Globus pallidus (tissue), 1 donor: ENCODE measurements around the gene MTSS2.
A peak's percentile ranks its signal among the peaks of the same experiment; 100 is the strongest.

ENCODE experiments used
- DNase-seq: peaks from one replicate; pipeline ENCODE4 v3.0.0-alpha.2; 2015; ENCODE audit warnings: low spot score

The MTSS2 gene, protein sequence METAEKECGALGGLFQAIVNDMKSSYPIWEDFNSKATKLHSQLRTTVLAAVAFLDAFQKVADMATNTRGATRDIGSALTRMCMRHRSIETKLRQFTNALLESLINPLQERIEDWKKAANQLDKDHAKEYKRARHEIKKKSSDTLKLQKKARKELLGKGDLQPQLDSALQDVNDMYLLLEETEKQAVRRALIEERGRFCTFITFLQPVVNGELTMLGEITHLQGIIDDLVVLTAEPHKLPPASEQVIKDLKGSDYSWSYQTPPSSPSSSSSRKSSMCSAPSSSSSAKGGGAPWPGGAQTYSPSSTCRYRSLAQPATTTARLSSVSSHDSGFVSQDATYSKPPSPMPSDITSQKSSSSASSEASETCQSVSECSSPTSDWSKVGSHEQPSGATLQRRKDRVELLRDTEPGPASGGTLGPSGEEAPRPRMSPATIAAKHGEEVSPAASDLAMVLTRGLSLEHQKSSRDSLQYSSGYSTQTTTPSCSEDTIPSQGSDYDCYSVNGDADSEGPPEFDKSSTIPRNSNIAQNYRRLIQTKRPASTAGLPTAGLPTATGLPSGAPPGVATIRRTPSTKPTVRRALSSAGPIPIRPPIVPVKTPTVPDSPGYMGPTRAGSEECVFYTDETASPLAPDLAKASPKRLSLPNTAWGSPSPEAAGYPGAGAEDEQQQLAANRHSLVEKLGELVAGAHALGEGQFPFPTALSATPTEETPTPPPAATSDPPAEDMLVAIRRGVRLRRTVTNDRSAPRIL

DNA sequence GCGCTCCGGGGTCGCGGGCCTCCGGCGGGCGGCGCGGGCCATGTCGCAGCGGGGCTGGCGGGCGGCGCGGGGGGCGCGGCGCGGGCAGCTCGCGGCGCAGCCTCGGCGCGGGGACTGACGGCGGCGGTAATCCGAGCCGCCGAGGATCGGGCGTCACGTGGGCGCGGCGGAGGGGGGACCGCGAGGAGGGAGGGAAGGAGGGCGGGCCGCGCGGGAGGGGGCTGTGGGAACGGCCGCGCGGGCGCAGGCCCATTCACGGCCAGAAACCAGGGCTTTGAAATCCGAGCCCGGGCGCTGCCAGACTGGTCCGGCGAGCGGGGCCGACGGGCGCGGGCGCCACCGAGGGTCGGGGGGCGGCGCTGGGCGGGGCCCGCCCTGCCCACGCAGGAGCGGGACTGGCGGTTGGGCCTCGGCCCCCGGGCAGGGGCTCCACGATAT, at the start of gene MTSS2:
Gene MTSS2, minus strand, starts transcription at position 116 of the 438 bp plus-strand sequence. CDS start 262 bp downstream, outside the sequence.
- peak; percentile 86 for DNase-seq

DNA sequence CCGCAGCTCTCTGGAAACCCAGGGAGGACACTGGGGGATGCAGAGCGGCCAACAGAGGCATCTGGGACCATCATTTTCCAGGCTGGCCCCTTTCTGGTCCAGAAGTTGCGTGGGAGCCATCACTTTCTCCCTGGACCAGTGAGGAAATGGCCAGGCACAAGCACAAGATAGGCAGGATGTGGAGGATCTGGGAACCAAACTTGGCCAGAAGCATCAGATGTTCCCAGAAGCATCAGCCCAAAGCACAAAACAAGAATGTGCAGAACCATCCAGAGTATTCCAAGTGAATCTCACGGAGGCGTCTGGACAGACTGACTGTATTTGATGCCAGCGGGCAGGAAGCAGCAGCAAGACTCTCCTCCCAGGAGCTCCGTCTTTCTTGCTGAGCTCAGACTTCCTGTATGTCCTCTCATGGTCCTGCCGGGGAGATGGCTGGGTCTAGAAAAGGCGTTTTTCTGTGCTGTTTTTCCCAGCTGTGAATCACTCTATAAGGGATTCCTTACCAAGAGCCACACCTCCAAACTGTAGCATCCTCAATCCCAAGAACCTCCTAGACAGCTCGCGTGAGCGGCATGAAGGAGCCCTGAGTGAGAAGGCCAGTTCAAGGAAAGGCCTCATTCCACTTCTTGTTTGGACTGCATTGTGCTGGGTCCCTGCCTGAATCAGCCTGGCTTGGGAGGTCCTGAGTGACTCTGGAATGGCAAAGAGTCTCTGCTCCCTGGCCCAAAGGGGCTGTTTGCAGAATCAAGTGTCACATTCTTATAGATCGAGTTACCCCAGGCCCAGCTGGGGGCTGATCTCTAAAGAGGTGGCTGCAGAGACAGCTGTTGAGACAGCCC, 49.5 kb upstream of the MTSS2 start:
- DNase-seq = no peak

DNA sequence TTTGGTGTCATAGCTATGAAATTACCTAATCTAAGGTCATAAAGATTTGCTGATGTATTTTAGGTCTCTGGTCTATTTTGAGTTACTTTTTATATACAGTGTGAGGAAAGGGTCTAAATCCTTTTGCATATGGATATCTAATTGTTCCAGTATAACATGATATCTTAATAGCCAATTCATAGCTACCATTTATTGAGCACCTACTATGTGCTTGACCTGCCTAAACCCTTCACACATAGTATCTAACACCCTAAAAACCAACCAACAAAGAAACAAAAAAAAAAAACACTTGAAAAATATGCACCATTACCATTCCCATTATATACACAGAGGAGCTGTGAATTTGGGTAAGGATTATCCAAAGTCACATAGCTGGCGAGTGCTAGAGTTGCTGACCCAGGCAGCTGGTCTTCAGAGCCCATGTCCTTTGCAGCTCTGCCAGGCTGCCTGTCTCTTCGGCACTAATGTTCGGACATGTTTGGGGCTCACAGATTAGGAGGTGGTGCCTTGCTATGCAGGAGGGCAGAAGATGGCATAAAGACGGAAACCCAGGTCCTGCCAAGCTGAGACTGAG, 48.8 kb upstream of the MTSS2 start:
- DNase-seq = no peak

DNA sequence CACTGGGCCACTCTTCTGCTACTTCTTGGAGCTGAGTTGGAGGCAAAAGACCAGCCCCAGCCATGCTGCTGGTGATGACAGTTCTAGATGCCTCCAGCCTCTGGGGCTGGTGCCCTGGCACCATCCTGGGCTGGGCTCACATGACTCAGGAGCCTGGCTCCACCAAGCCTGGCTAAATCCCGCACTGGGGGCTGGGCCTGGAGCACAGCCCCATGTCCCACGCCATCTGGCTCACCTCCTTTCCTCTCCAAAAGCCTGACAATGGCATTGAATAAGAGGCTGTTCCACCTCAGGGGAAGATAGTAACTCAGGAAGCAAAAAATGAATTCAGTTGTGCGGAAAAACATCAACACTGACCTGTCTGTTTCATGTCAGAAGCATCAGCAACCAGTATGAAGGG, 45.1 kb upstream of the MTSS2 start:
- DNase-seq = peak; percentile 50

DNA sequence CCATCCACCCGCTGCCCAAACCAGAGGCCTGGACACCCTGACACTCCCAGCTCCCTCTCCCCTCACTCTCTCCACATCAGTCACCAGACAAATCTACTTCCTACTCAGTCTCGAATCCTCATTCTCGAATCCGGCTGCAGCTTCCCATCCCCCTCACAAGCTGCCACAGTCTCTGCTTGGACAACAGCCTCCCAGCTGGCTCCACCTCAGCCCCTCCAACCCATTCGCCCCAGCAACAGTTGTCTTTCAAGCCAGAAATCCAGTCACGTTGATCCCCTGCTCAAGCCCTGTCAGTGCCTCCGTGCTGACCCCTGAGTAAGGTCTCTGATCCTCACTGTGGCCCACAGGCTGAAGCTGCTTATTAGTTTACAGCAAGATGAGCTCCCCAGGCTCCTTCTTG, 44.2 kb upstream of the MTSS2 start:
- no peak for DNase-seq

DNA sequence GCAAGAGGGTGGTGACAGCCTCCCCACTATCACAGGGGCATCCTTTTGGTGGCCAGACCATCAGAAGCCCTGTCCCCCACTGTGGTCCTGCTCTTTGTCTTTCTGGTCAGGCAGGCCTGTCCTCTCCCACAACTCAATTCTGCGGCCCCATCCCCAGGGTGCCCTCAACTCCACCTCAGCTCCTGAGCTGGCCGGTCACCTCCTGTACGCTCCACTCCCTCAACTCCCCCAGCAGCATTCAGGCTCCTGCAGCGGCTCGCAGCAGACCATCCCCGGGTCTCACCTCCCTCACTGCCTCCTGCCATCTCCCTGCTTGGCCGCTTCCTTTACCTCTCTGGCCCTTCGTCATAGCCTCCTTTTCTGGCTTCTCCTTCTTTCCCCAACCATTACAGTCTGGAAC, 43.4 kb upstream of the MTSS2 start:
- DNase-seq = no peak

DNA sequence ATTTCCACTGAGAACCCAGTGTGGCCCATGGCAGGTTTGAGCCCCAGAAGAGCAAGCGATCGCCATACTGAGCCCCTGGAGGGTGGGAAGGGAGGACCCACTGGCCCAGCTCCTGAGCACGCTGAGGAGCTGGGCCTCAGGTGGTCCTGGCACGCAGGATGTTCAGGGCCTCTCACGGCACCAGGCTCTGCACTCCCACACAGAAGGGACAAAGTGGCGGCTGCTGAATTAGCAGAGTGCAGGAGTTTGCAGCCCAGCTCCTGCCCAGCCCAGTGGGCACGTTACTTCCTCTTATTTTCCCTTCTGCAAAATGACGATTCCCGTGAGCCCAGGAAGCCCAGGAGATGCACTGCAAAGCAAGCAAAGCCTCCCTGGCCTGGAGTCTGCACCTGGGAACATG, 42.3 kb upstream of the MTSS2 start:
- DNase-seq = no peak

DNA sequence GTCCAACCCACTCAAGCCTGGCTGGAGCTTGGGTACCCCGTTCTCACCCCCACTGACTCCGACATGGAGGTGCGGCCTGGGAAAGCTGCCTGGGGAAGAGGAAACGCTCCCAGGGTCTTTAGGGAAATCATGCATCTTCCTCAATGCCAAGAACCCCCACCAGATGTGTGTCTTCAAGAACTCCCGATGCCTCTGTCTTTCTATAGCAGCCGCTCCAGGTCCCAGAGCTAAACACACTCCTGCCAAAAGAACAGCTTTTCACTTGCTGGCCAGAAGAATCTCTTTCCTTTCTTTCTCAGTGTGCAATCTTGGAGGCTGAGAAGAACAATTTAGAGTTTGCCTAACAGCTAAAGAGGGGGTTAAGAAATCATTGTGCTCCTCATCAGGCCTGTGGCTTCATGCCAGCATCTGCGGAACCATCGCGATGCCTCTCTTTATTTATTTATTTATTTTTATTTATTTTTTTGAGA, 41.1 kb upstream of the MTSS2 start:
- DNase-seq = no peak

DNA sequence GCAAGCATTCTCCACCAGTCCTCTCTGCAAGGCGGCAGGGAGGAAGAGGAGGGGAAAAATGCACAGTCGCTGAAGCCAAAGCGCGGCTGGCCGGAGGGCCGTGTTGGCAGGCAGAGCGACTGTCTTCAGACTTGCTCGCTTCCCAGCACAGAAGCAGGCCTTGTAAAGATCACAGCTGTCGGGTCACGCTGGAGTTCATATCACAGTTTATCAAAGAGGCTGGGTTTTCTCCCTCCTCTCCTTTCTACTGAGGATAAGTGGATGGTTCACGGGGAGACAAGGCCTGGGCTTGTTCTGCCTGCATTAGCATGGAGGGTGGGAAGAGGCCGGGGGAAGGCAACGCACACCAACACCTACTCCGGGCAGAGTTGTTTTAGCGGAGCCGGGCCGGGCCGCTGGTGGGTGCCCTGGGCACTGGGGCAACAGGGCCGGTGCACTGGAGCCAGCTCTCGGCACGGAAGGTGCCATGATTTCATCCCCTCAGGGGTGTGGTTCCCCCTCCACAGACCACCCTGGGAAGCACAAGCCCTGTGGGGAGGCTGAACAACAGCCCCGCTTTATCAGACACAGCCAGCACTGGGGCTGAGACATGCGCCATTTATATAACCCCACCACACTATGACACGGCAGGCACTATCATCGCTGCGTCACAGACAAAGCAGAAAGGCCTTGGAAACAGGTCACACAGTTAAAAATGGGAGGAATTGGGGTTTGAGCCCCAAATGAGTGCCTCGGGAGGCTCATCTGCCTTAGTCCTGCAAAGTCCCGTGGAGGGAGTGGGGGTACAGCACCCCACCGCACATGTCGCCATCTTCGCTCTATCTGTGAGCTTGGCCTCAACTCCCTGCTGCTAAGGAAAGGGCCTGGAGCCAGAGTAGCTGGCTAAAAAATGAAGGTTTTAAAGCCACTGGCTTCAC, 40.3 kb upstream of the MTSS2 start:
- peak; percentile 96 for DNase-seq

DNA sequence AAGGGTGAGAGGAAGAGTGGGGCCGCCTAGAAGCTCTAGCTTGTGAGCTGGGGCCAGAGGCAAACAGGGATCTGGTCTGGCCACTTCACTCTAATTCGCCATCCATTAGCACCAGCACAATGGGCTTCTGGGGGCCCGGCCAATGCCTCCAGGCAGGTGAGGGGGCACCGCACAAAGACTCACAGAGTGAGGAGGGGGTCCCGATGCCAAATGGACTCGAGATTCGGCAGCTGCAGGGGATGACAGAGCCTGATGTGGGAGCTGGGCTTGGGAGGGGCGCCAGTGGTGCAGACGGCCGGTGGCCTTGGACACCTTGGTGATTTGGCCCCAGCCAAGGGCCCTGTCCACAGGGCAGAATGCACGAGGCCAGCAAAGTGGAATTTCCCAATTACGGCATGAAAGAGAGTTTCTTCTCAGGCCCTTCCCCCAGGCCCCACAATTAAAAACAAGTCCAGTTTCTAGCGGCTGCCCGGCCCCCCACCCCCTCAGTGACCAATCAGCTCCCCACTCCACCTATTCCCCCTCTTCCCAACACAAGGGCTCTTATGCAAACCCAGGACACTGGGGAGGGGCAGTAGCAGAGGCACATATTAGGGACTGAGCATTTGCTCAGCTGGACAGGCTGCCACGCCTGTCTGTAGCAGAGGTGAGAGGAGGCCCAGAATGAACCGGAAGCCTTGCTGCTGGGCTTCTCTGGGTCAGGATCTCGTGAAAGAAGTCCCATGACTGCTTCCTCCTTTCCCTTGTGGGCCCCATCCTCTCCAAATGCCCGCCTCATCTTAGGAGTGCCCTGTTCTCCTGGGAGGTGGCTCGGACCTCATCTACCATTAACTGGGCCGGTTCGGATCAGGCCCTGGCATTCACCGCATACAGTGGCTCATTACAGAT, 39.4 kb upstream of the MTSS2 start:
- peak; percentile 68 for DNase-seq

DNA sequence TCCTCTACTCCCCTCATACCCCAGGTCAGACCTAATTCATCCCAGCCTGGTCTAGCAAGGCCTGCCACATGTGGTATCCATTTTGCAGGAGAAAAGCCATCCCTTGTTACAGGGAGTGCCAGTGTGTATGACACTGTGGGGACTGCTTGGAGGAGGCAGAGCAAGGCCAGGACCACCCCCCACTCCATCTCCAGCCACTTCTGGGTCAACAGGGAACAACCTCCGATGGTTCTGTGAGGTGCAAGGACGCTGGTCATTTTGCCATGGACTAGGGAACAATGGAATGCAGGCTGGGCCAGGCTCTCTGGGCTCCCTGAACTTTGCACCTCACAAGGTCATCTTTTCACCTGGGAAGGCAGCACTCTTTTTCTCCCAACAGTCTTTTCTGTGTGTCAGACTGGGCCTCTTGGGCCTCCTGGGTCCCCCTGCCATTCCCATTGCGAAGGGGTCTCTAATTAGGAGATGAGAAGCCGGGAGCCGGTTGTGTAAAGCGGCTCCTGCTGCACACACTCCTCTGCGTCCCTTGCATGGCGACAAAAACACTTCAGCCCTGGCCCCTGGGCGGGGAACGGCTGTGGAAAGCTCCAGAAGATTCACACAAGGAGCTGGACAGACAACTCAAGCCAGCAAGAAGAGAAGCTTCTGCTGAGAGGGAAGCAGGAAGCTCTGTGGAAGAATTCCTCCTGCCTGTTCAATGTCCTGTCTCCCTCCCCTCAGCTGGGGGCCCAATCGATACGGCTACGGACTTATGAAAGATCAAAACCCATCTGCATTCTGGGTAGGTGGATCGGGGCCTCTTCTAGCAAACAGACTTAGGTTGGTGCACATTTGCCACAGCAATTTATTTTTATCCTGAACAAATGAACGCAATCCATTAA, 38.5 kb upstream of the MTSS2 start:
- no peak for DNase-seq

DNA sequence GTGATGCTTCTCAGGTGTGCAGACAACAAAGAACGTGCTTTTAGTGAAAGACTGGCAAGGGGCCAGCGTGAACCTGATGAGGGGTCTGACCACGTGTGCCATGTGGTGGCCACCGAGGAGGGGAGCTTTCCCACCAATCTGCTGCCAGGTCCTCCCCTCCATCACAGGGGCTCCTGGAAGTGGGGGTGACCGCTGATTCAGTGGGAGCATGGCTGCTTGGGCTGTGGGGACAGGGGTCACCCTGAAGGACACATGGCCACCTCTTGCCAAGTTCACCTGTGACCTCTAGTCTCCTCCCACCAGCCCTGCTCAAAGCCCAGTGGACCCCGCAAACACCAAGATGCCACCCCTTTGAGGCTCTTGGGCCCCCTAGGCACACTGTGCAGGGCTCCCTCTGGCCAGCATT, 37.9 kb upstream of the MTSS2 start:
- DNase-seq = no peak

DNA sequence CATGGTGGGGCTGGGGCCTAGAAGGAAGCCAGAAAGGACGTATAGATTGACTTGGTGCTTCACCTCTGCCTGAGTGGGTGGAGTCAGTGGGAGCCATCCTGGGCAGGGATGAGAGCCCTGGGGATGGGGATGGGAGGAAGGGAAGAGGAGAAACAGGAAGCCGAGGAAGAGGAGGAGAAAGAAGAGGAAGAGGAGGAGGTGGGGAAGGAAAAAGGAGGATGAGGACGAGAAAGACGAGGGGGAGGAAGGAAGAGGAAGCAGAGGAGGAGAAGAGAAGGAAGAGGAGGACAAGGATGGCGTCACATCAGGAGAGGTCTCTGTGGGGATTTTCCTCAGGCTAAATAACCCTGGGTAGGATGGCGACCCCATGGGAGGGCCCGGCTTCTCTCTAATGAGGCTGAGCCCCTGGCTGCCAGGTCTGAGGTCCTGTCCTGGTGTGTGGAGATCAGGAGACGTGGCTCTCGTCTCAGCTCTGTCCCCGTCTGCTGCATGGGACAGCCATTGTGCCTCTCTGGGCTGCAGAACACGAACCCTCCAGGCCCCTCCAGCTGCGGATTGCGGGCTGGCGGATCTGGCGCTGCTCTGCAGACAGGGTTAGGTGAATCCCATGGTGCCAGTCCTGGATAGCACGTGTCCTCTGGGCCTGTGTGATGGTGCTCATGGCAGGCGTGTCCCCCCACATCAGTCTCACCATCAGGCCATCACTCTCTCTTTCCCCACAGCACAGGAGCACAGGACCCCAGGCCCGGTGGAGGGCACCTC, 35.5 kb upstream of the MTSS2 start:
- DNase-seq = no peak

DNA sequence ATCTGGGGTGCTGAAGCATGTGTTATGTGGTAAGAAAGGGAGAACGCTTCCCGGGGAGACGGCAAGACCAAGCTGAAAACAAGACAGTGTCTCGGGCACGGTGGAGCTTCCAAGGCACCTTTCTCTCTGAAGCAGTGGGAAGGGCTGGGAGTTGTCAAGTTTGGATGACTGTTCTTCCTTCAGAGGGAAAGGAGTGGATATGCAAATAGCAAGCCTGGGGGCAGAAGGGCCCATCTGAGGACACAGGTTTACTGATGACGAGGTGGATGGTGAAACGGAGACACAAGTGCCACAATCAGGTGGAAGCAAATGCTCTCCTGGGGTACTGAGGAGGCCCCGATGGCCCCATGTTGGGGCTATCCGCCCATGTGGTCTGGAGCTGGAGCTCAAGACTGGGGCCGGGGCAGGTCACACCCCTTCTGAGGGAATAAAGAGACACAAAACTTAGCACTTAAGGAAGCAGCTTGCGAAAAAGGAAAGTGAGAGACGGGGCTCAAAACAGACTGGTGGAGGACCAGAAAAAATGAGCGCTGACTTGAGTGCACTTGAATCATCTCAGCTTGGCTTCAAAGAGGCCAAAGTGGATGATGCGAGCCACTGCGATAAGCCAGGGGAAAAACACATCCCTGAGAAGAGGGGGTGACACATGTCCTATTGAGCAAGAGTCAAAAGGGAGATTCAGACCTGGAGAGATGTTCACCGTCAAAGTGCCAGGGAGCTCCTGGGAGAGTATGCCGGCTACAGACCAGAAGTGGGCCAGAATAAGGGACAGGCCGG, 34.8 kb upstream of the MTSS2 start:
- no peak for DNase-seq

DNA sequence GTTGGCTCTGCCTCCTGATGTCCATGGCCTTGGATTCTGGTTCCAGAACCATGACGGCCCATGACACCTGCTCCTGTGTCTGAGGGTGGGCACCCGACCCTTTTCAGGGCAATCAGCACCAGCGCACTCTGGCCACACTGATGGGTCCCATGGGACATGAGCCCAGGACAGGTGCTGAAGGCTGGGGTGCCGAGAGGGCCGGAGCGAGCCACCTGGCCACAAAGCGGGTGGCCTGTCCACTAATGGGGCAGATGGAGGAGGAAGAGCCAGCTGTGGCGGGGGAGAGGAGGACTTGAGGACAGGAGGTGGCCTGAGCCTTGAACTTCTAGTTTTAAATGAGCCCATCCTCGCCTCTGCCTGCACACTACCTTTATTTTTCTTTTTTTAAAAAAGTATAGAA, 31.2 kb upstream of the MTSS2 start:
- DNase-seq = no peak

DNA sequence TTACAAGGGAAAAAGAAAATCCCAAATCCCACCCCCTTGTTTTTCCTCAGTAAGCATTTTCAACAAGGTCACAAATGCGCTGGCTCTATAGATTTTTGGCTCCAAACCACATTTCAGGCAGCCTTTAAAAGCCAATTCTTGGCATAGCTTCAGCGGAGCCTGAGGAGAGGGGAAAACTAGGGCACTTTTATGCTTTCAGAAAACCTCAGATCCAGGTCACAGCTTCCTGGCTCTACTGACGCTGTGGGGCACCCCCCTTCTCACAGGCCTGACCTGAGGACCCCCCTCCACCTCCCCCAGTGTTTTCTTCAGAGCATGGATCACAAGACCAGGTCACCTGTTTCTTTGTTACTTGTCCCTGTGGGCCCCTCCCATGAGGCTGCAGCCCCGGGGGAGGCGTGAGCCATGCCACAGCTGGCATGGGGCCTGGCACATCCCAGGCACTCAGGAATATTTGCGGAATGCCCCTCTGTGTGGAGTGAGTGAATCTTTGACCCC, 30.1 kb upstream of the MTSS2 start:
- peak; percentile 44 for DNase-seq
